GM23338 (cell line): ENCODE results near the gene AQP5. TPM values are rescaled to one million over a fixed set of nuclear protein-coding genes. Genes with fewer than 3 reads are reported as not detected.

Source experiments
- ATAC-seq: fragments of 200-7000 bp; cut with Tn5 transposase; 3 replicates; pipeline ENCODE4 v1.9.1; 2020
- DNase-seq: peaks from one replicate; pipeline ENCODE4 v3.0.0-alpha.2; 2015; ENCODE audit warnings: low spot score
- H2AFZ ChIP-seq: fragments of 200-600 bp; sonication (generic); 2 replicates; pipeline ENCODE4 v1.8.0; 2016; ENCODE audit warnings: antibody characterized with exemption, mild to moderate bottlenecking, moderate library complexity
- H3F3A ChIP-seq: fragments of 200-600 bp; sonication (generic); replicated peaks from 2 replicates; pipeline ENCODE4 v1.8.0; 2017; ENCODE audit warnings: antibody characterized with exemption, mixed run types, low read depth
- H3K27ac ChIP-seq: fragments of 200-600 bp; sonication (generic); 2 replicates; pipeline ENCODE4 v1.6.1; 2016; ENCODE audit warnings: low read depth
- H3K27me3 ChIP-seq: fragments of 200-600 bp; sonication (generic); 2 replicates; pipeline ENCODE4 v1.8.0; 2016; ENCODE audit warnings: mild to moderate bottlenecking, mixed run types, moderate library complexity; ENCODE audit not compliant: insufficient read depth
- H3K36me3 ChIP-seq: fragments of 200-600 bp; sonication (generic); 2 replicates; pipeline ENCODE4 v1.8.0; 2016; ENCODE audit warnings: mild to moderate bottlenecking; ENCODE audit not compliant: insufficient read depth
- H3K4me1 ChIP-seq: fragments of 200-600 bp; sonication (generic); 2 replicates; pipeline ENCODE4 v1.8.0; 2016; ENCODE audit warnings: mild to moderate bottlenecking, moderate library complexity; ENCODE audit not compliant: insufficient read depth
- H3K4me2 ChIP-seq: fragments of 200-600 bp; sonication (generic); 2 replicates; pipeline ENCODE4 v1.7.1; 2017; ENCODE audit warnings: mixed run types
- H3K4me3 ChIP-seq: fragments of 200-600 bp; sonication (generic); 2 replicates; pipeline ENCODE4 v1.6.1; 2016; ENCODE audit warnings: mixed run types
- H3K79me2 ChIP-seq: fragments of 200-600 bp; sonication (generic); replicated peaks from 2 replicates; pipeline ENCODE4 v1.8.0; 2017; ENCODE audit warnings: mild to moderate bottlenecking; ENCODE audit not compliant: insufficient read depth
- H3K9me2 ChIP-seq: fragments of 200-600 bp; sonication (generic); 2 replicates; pipeline ENCODE4 v1.8.0; 2017; ENCODE audit not compliant: insufficient read depth
- H4K20me1 ChIP-seq: fragments of 200-600 bp; sonication (generic); replicated peaks from 2 replicates; pipeline ENCODE4 v1.8.0; 2017; ENCODE audit warnings: mild to moderate bottlenecking; ENCODE audit not compliant: insufficient read depth
- H3K27ac Mint-ChIP-seq: 2 replicates; pipeline ENCODE4 v1.8.0; 2020; ENCODE audit warnings: inconsistent platforms, mild to moderate bottlenecking, moderate library complexity, mixed read lengths
- H3K27me3 Mint-ChIP-seq: 3 replicates; pipeline ENCODE4 v1.8.0; 2022; ENCODE audit warnings: low read depth, mild to moderate bottlenecking, moderate library complexity, mixed read lengths, inconsistent platforms; ENCODE audit not compliant: insufficient read depth, poor library complexity
- H3K36me3 Mint-ChIP-seq: 3 replicates; pipeline ENCODE4 v1.8.0; 2021; ENCODE audit warnings: low read depth, mild to moderate bottlenecking, inconsistent platforms, moderate library complexity, mixed read lengths
- H3K4me1 Mint-ChIP-seq: 3 replicates; pipeline ENCODE4 v1.8.0; 2020; ENCODE audit warnings: mild to moderate bottlenecking, inconsistent platforms, mixed read lengths
- H3K4me3 Mint-ChIP-seq: 3 replicates; pipeline ENCODE4 v1.8.0; 2021; ENCODE audit warnings: moderate library complexity, mild to moderate bottlenecking, inconsistent platforms, mixed read lengths
- H3K9me3 Mint-ChIP-seq: 3 replicates; pipeline ENCODE4 v1.8.0; 2020; ENCODE audit warnings: moderate library complexity, mild to moderate bottlenecking, inconsistent platforms, mixed read lengths
- CTCF ChIP-seq, 2 experiments: fragments of 200-600 bp in 1 of 2; sonication (generic) in 1 of 2; conservative IDR thresholded peaks; 2 replicates each; pipeline versions ENCODE4 v1.5.1 to v1.6.1; 2016 to 2017; ENCODE audit warnings: antibody characterized with exemption in 2 of 2, low read depth in 2 of 2, mild to moderate bottlenecking in 2 of 2, moderate library complexity in 1 of 2
- EZH2 ChIP-seq: fragments of 200-600 bp; sonication (generic); IDR thresholded peaks from one replicate; pipeline ENCODE4 v1.8.0; 2017; ENCODE audit warnings: antibody characterized with exemption, mild to moderate bottlenecking, low read depth; ENCODE audit not compliant: unreplicated experiment
- EZH2phosphoT487 ChIP-seq: fragments of 200-600 bp; sonication (generic); IDR thresholded peaks from one replicate; pipeline ENCODE4 v1.8.1; 2018; ENCODE audit warnings: antibody characterized with exemption; ENCODE audit not compliant: unreplicated experiment
- POLR2AphosphoS5 ChIP-seq: IDR thresholded peaks from 2 replicates; pipeline ENCODE4 v1.6.1; 2016; ENCODE audit warnings: antibody characterized with exemption, low read depth
- REST ChIP-seq: IDR thresholded peaks from one replicate; pipeline ENCODE4 v1.6.1; 2018; ENCODE audit warnings: antibody characterized with exemption; ENCODE audit not compliant: unreplicated experiment
- ZNF331 ChIP-seq: fragments of 250-450 bp; sonication (Bioruptor Pico); IDR thresholded peaks from 2 replicates; pipeline ENCODE4 v1.5.0; 2020; ENCODE audit warnings: low read depth, mild to moderate bottlenecking, moderate library complexity
- ZNF462 ChIP-seq: fragments of 250-450 bp; sonication (Bioruptor Pico); IDR thresholded peaks from 2 replicates; pipeline ENCODE4 v1.5.0; 2020; ENCODE audit warnings: mild to moderate bottlenecking, moderate library complexity
- polyA plus RNA-seq: library from polyadenylated mRNA; unstranded; fragments of >200 nt; fragmentation: Nextera tagmentation; extraction: Ambion mirVana; gene quantifications from 2 replicates; pipeline ENCODE4 v1.2.1, GENCODE V29; 2016
- total RNA-seq: library from RNA; depleted of rRNA; stranded (reverse); fragments of >200 nt; shearing (Covaris generic); gene quantifications from 2 replicates; pipeline ENCODE4 v1.2.3, GENCODE V29; 2014

The AQP5 gene
- total and polyA plus RNA-seq, 2 experiments from 2014 or later, result 1.3 to 2.2 TPM

GRCh38 chr12:49922349-49923034, 39.2 kb upstream of the AQP5 start:
- Histone ChIP-seq H3K9me2 (no peaks in the 10 kb centered on the region), H3F3A (no peaks in the 10 kb centered on the region), H3K36me3 (no peaks in the 10 kb centered on the region), H3K4me1 (no peaks in the 10 kb centered on the region), H3K4me2 (no peak overlapping the region), H2AFZ (no peak overlapping the region), H3K27me3 (no peaks in the 10 kb centered on the region), H3K79me2 (no peaks in the 10 kb centered on the region), H3K4me3 (no peak overlapping the region), H4K20me1 (no peaks in the 10 kb centered on the region), H3K27ac (no peak overlapping the region)
- ATAC-seq (no peak), DNase-seq (no peak)
- no peak overlapping the region for H3K27ac Mint-ChIP-seq
- H3K9me3 Mint-ChIP-seq, result no peaks in the 10 kb centered on the region
- H3K4me1 Mint-ChIP-seq, result no peaks in the 10 kb centered on the region; the same call in 2 of the 3 replicates
- TF ChIP-seq CTCF (conservative IDR thresholded peaks at IDR 0.05; ENCODE audit: low read depth in 2 of 2) (no peak), ZNF331 (no peak), ZNF462 (no peak), EZH2phosphoT487 (no peak), REST (no peak), EZH2 (no peak), POLR2AphosphoS5 (no peak)
- peaks cover 8% of the 10 kb centered on the region for H3K27me3 Mint-ChIP-seq
- no peaks in the 10 kb centered on the region for H3K36me3 Mint-ChIP-seq
- H3K4me3 Mint-ChIP-seq, result no peak overlapping the region
